Superior temporal gyrus (tissue), 1 donor: ENCODE results near the gene PRDM16.

Experiments used
- DNase-seq: peaks from one replicate; pipeline ENCODE4 v3.0.0-alpha.2; 2016; ENCODE audit errors: extremely low spot score

PRDM16 gene

GRCh38 chr1:3460672-3461131, 391.7 kb downstream of the PRDM16 start:
- DNase-seq = no peak

GRCh38 chr1:3461238-3461933, 392.4 kb downstream of the PRDM16 start:
- no peak for DNase-seq

GRCh38 chr1:3461934-3462275, 392.9 kb downstream of the PRDM16 start:
- DNase-seq = no peak

GRCh38 chr1:3462356-3463012, 393.5 kb downstream of the PRDM16 start:
- DNase-seq = no peak

GRCh38 chr1:3463013-3463385, 394.0 kb downstream of the PRDM16 start:
- DNase-seq = no peak

- no peak for DNase-seq
Measured at GRCh38 chr1:3463408-3463863, 394.4 kb downstream of the PRDM16 start.

- DNase-seq = no peak
Measured at GRCh38 chr1:3463891-3464648, 395.1 kb downstream of the PRDM16 start.

- no peak for DNase-seq
Measured at GRCh38 chr1:3464649-3465025, 395.6 kb downstream of the PRDM16 start.

- no peak for DNase-seq
Measured at GRCh38 chr1:3465091-3465934, 396.3 kb downstream of the PRDM16 start.

- no peak for DNase-seq
Measured at GRCh38 chr1:3465935-3466321, 396.9 kb downstream of the PRDM16 start.

- no peak for DNase-seq
Measured at GRCh38 chr1:3466366-3467075, 397.5 kb downstream of the PRDM16 start.

GRCh38 chr1:3467096-3468036, 398.4 kb downstream of the PRDM16 start:
- no peak for DNase-seq

GRCh38 chr1:3468236-3469103, 399.5 kb downstream of the PRDM16 start:
- DNase-seq = no peak

GRCh38 chr1:3469104-3469848, 400.3 kb downstream of the PRDM16 start:
- no peak for DNase-seq

- no peak for DNase-seq
Measured at GRCh38 chr1:3469849-3470649, 401.0 kb downstream of the PRDM16 start.

GRCh38 chr1:3470650-3471355, 401.8 kb downstream of the PRDM16 start:
- no peak for DNase-seq
